GM12891 (cell line): ENCODE data around the gene CMIP.

Source experiments
- PAX5 ChIP-seq: IDR thresholded peaks from 2 replicates; pipeline ENCODE4 v1.6.1; 2011; ENCODE audit warnings: low read length, moderate library complexity, mild to moderate bottlenecking; ENCODE audit not compliant: insufficient read depth, severe bottlenecking
- POLR2A ChIP-seq: IDR thresholded peaks from 2 replicates; pipeline ENCODE4 v1.6.1; 2011; ENCODE audit warnings: low read depth, low read length, control low read depth
- POLR2AphosphoS5 ChIP-seq: IDR thresholded peaks from 2 replicates; pipeline ENCODE4 v1.6.1; 2011; ENCODE audit warnings: low read depth, low read length, control low read depth
- POU2F2 ChIP-seq: IDR thresholded peaks from 2 replicates; pipeline ENCODE4 v1.6.1; 2011; ENCODE audit warnings: low read depth, mild to moderate bottlenecking, control low read depth, low read length, moderate library complexity

- no peak for TF ChIP-seq PAX5
- TF ChIP-seq POLR2A, result no peak
- TF ChIP-seq POLR2AphosphoS5, result no peak
- TF ChIP-seq POU2F2, result no peak
These were observed 290.2 kb downstream of the CMIP start for GRCh38 chr16:81734632-81735434.
